ENCODE measurements around the gene SLC35F3.
"Not testable (repeated sequence)": the region's sequence is repeated elsewhere in the genome, so short reads cannot be mapped to it uniquely, and the experiment has no call there.

SLC35F3 gene

DNA sequence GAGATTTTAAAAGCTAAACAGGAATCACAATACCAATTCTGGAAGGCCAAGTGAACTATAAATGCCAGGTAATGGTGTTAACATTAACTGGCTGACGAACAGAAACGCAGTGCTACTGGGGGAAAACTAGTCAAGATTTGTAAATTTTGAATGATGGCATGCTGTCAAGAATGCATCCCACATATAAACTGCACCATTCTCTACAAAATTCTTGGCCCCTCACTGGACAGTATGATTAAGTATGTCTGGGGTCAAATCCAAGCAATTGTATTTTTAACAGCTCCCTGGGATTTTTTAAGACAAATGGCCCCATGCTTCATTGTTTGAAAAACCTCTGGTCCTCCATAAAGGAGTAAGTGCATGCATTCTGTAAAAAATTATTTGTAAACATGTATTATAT is 395.6 kb downstream of the SLC35F3 start:
- no peak for DNase-seq

DNA sequence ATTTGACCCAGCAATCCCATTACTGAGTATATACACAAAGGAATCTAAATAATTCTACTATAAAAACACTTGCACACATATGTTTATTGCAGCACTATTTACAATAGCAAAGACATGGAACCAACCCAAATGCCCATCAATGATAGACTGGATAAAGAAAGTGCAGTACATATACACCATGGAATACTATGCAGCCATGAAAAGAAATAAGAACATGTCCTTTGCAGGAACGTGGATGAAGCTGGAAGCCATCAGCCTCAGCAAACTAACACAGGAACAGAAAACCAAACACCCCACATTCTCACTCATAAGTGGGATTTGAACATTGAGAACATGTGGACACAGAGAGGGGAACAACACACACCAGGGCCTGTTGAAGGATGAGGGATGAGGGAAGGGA is 397.2 kb downstream of the SLC35F3 start:
- DNase-seq: not testable (repeated sequence)

DNA sequence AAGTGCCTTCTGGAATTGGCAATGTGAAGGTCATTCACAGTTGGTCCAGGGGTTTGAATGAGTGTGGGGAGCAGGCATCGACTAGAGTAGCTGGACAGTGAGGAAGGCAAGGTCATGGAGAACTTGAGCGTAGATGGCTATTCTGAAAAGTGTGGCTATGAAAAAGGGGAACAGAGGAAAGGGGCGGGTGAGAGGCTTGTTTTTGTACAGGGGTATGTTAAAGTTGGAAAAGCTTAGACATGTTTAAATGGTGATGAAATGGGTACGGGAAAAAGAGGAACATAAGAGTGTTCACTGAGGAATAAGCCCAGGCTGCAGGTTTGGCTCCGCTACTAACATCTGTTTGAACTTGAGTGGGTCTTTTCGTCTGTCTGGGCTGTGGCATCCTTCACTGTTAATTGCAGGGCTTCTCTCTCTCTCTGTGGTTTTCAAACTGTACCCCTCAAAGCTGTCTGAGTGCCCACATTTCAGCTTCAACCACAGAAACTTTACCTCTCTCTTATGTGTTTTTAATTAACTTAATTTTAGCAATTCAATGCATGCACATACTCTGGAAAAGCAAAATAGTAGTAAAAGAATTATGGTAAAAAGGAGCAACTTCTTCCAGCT is 398.0 kb downstream of the SLC35F3 start:
- DNase-seq: no peak

DNA sequence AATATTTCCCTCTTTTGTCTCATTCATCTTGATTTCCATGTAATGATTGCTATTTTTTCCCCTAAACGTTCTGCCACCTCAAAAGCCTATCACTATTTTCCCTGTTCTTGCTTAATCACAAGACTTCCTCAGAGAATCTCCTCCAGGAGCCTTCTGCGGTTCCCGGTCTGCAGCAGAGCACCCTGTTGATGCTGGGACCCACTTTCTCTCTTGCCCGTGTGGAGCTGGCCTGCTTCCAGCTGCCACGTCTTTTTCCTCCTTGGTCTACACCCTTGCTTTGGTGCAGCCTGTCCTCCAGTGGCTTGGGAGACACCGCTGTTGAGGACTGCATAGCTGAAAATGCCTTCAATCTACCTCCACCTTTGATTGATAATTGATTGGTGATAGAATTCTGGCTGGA is 398.8 kb downstream of the SLC35F3 start:
- no peak for DNase-seq

DNA sequence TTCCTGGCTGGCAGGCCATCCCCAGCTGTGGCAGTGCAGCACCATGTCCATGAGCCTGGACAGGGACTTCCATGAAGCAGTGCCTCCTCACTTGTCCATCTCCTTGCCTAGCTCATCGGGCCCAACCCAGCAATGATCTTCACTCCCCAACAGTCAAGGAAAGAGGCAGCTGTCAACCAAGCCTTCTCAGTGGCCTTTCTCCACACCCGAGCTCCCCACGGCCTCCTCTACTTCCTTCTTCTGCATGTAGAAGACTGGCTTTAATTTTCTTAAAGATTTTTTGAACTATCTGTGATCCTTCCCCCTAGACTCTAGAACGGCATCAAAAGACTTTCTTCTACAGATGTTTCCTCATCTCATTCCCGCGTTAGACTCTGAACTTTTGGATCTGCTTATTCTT is 403.2 kb downstream of the SLC35F3 start:
- no peak for DNase-seq

DNA sequence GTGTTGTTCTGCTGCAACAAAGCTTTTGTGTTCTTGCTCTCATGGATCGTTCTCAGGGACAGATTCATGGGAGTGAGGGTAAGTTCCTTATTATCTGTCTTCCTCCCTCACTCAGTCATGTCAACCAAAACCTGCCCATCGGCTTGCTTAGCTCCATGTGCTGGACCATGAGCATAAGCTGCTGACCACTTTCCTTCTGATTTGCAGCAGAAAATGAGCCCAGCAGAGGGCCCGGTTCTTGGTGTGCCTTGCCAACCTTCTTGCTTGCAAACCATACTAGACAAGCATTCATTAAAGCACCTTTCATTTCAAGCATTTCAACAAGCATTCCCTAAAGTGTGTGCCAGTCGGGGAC is 404.7 kb downstream of the SLC35F3 start:
- DNase-seq: no peak

DNA sequence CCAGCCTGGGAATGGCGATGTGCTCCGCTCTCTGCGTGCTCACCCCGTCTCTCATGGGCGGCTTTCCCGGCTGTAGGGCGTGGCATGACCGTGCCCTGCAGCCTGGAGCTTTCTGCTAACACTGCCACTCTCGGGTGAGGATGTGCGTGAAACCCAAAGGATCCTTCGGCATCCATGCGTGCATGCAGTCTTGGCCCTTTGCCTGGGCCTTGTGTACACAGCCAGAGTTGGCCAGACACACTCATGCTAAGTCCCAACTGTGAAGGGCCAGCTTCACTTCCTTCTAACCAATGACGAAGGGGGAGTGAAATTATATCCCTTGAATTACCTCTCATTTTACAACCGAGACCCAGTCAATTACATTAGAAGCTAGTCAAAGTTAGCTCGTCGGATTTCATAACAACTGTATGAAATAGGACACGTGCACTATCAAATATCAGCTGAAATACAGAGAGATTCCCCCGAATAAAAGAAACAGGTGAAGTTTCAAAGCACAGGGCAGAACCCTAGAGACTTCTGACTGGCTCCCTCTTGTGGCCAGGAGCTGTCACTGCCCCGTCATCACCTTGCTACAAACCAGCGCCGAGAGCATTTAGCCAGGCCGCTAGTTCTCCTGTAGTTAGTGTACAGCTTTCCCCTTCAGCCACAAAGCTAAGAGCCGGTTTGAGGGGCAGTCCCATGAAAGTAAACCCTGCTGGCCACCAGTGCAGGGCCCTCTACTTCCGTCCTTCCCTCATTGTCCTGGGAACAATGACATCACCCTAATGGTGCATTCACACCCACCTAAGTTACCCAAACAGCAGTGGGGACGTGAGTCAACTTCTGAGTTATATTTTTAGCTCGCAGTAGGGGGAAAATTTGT is 405.4 kb downstream of the SLC35F3 start:
- DNase-seq: peak; percentile 62

DNA sequence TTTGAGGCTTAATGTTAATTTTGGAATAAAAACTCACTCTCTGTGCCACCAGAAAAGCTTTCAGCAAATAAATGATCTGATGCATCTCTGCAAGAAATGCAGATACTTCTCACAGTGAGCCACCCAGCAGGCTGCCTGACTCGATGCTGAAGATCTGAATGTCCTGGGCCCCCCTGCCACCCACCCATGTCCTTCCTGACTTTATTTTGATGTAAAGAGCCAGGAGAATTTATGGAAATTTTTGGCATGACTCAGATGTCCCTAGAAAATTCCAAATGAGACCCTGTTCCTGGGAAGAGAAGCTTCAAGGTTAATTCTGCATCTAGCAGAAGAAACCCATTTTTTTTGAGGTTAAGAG is 406.0 kb downstream of the SLC35F3 start:
- no peak for DNase-seq

DNA sequence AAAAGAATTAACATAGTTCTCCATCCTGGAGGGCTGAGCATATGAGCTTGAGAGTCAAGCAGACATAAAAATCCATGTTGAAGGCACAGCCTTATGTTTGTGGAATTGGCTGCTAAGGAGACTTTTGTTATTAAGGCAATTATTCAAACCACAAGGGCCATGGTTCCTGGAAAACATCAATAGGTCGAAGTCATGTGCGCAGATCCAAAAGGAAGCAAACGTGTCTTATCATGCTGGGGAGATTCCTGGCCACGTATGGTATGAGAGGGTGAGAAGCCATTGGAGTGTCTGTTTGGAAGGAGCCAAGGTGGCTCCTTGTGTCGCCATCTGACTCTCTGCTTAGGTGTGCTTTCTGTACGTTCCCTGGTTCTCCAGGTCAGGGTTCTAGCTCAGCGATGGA is 406.9 kb downstream of the SLC35F3 start:
- no peak for DNase-seq

DNA sequence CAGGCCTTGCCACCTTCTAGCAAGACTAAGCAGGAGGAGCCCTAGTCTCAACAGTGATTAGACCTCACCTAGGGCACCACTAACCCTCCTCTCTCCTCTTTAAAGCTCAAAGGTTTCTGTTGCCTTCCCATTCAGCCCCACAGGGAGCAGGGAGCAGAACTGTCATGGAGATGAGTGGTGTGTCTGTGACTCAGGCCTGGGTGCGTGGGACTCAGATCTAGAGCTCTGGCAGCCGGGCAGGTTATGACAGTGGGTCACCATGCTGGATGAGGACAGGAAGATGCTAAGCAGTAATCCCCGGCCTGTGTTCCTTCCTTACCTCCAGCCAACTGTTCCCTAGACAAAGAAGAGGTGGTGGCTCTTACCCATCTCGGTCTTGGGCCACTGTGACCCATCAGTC is 408.7 kb downstream of the SLC35F3 start:
- no peak for DNase-seq

DNA sequence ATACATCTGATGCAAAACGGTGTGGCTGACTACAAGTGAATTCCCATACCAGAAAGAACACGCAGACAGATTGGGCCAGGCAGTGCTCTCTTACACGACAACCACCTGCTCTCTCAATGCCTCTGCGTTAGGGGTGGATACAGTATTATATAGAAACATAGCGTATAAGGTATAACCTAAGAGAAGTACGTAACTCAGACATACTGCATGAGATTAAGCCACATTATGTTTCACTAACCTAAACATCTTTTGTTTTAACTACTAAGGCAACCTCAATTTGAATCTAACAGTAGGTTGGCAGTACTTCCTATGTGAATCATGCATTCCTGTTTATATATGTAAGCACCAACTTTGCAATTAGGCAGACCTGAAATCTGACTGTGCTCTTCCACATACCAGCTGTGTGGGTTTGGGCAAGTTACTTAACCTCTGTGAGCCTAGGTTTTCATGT is 410.6 kb downstream of the SLC35F3 start:
- peak; percentile 47 for DNase-seq

DNA sequence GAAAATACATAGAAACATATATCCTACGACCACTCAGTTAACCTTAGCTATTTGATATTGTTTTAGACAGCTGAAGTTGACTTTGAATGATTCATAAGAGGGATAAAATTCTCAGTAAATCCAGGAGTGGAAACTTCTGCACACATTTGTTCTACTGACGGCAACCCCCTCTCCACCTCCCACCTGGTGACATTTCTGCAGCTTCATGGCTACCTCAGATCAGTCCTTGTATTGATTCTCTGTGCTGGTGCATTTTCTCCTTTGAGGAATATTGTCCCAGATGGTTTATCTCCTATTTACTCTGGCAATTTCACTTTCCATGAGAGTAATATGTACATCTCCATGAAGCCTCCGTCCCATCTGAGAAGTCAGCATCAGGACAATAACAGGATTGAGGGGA is 411.1 kb downstream of the SLC35F3 start:
- DNase-seq: no peak

DNA sequence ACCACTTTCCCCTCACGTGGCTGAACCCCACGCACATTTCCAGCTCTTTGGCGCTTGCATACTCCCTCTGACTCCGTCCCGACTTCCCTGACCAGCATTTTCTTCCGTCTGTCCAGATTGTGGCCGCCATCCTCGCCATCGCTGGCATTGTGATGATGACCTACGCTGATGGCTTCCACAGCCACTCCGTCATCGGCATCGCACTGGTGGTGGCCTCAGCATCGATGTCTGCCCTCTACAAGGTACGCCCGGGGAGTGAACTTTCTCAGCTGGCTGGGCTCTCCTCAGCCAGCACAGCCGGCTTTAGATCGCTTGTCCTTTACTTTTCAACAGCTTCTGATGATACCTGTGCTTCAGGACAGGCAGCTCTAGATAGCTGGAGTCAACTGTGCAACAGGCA is 412.0 kb downstream of the SLC35F3 start:
- DNase-seq: no peak

DNA sequence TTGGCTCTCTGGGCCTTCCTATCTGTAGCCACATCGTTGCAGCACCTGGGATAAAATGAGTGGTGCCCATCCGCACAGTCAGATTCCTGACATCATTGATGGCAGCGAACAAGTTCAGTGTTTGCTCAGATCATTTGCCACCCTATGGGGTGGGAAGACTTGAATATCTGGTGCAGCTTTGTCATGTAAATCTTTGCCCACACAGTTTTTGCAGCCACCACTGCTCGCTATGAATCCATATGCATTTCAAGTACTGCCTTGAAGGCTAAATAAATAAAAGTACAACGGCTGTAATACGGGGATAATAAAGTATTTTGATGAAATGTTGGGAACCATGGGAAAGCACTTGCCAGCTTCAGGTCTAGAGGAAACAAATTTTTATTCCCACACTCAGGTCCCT is 412.5 kb downstream of the SLC35F3 start:
- DNase-seq: no peak

DNA sequence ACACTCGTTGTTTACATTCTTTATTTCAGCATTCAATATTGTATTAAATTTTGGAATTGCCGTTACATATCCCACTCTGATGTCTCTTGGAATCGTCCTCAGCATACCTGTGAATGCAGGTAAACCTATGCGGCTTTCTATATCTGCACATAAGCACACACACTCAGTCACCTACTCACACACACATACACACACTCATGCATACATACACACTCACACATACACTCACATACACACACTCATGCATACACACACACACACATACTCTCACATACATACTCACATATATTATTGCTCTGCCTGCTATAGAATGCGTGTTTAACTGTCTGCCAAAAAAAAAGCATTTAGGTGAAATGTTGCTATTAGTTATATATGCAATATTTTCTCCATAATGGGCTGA is 415.6 kb downstream of the SLC35F3 start:
- no peak for DNase-seq

DNA sequence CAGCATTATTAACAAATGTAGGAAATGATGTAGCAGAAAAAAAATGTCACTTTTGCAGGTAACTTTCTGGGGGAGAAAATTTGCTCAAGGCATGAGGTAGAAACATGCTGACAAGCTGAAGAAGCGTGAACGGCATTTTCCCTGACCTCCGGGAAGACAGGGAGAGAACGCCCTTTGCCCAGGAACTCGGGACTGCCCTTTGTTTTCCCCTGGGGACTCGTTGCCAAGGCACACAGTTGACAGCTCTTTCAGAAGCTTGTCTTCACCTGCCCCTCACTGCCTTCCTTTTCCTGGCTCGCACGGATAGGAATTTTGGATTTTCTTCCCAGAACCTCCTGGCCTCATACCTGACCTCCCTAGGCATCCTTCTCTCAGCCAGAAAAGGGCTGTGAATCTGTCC is 416.1 kb downstream of the SLC35F3 start:
- DNase-seq: no peak

DNA sequence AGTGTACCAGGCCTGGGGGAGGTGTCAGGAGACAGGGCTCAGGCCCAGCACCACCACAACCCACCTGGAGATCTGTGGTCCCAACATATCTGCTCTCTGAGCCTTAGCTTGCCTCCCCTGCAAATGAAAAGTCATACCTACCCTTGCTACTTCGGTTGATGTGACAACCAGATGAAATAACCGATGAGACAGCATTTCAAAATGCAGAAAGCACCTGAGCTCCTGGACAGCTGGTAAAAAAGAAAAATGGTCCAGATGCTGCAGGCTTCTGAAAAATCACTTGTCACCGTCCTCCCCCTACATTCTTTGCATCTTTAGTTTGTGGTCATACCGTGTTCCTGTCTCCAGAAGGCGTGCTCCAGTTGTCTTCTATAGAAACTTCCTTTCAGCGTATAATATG is 416.8 kb downstream of the SLC35F3 start:
- no peak for DNase-seq

DNA sequence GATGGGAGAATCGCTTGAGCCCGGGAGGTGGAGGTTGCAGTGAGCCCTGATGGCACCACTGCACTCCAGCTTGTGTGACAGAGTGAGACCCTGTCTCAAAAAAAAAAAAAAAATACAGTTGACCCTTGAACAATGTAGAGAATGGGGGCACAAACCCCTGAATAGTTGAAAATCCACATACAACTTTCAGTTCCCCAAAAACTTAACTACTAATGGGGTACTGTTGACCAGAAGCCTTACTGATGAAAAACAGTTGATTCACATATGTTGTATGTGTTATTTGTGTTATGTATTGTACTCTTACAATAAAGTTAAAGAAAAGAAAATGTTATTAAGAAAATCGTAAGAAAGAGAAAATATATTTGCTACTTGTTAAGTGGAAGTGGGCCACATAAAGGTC is 417.6 kb downstream of the SLC35F3 start:
- no peak for DNase-seq

DNA sequence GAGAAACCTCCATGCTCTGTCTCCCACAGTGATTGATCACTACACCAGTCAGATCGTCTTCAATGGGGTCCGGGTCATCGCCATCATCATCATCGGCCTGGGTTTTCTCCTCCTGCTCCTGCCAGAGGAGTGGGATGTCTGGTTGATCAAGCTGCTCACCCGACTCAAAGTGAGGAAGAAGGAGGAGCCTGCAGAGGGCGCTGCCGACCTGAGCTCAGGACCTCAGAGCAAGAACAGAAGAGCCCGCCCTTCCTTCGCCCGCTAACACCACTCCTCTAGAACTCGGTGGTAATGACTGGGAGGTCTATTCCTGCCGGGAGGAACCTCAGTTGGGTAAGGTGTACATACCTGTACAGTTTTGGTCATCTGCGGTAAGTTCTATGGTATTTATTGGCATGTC is 418.5 kb downstream of the SLC35F3 start:
- DNase-seq: peak; percentile 25

DNA sequence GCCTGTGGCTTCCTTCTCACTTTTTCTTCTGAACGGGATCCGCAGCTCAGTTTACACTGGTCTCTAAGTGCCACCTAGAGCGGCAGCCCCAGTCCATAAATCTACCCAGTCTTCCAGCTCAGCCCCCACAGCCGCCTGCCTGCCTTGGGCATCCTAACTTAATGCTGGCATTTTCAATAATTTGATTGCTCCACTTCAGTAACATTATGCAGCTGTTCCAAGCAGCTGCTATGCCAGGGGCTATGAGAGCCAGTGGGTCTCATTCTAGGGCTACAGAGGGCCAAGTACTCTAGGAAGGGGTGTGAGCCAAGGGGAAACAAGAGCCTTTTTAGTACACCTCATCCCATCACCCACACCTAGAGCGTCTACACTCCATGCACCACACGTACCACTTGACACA is 420.3 kb downstream of the SLC35F3 start:
- DNase-seq: no peak

DNA sequence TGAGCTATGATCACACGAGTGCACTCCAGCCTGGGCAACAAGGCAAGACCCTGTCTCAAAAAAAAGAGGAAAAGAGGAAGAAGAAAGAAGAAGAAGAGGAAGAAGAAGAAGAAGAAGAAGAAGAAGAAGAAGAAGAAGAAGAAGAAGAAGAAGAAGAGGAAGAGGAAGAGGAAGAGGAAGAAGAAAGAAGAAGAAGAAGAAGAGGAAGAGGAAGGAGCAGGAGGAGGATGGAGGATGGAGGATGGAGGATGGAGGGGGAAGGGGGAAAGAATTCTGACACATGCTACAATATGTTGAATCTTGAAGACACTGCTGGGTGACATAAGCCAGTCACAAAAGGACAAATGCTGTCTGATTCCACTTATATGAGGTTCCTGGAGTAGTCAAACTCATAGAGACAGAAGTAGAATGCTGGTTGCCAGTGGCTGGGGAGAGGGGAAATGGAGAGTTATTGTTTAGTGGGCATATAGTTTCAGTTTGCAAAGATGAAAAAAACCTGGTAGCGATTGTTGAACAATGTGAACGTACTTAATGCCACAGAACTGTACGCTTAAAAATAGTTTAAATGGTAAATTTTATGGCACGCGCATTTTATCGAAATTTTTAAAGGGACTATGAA is 421.5 kb downstream of the SLC35F3 start:
- no peak for DNase-seq

DNA sequence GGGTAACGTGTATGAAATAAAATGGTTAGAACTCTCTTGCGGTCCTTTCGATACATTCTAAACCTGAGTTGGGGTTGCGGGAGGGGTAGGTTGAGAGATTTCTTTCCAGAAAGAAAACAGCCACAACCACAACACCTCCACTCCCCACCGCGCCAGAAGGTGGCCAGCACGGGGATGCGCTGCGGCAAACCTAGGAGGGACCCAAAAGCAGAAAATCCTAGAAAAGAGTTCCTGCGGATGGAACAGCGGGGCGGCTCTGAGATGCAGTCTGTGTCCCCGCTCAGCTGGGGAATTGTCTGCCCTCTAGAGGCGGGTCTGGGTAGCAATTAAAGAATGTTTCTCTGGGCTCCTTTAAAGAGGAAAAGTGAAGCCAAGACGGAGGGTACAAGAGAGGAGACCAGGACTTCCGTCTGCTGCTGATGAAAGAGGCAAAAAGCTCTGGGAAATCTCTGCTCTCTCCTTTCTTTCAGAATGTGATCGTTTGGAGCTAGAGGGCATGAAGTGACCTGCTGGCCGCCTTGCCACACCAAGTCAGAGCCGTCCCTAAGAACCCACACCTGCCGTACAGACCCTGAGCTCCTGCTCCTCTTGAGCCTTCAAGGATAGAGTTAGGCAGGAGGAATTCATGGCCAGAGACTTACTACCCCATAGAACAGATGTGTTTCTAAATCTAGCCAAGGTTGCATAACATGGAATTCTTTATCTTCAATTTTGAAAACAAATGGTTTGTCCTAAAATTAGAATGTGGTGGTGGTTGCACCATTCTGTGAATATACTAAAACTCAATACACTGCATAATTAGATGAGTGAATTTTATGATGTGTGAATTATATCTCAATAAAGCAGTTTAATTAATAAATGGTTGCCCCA is 422.3 kb downstream of the SLC35F3 start:
- peak; percentile 58 for DNase-seq

DNA sequence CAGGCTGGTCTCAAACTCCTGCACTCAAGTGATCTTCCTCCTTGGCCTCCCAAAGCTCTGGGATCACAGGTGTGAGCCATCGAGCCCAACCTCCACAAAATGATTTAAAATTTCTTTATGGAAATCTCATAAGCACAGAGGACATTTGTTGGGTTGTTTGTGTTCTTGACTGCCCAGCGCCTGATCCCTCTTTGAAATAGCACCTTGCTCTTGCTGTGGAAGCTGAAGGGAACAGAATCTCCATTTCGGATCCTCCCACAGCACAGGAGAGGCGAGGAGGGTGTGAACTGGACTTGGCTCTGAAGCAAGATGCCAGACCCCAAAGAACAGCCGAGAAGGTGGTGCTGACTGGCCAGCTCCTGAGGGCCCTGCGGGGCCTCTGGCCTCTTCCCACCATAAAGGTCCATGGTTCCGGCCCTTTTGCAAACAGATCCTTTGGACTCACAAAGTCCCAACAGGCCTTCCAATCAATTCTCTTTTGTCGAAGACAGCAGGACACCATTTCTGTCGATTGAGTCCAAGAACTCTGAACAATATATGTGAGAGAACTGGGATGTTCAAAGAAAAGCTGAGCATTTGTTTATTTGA is 423.2 kb downstream of the SLC35F3 start:
- no peak for DNase-seq

Data from CD4-positive, alpha-beta T cell treated with Interleukin-15 for 1 hour (primary cell).